Measurements from ENCODE around the gene STRA8.

STRA8 gene

GRCh38 chr7:135194494-135195095 is 39.0 kb upstream of the STRA8 start:
- Histone ChIP-seq H3K9ac (ENCODE audit: low read length) (no peak overlapping the region), H3K27me3 (ENCODE audit: control insufficient read depth in 1 of 2, insufficient read depth in 2 of 2, low read length in 2 of 2) (no peaks in the 10 kb centered on the region), H3K27ac (ENCODE audit: low read depth, low read length) (no peak overlapping the region), H3K4me3 (ENCODE audit: low read depth in 1 of 2, low read length in 2 of 2) (no peak overlapping the region), H3K36me3 (ENCODE audit: insufficient read depth, low read length) (peaks cover 72% of the 10 kb centered on the region), H3K4me1 (ENCODE audit: insufficient read depth, low read length) (no peaks in the 10 kb centered on the region), H3K9me3 (ENCODE audit: low read length) (no peaks in the 10 kb centered on the region)

- Histone ChIP-seq H3K36me3 (ENCODE audit: insufficient read depth, low read length) (peaks cover 75% of the 10 kb centered on the region), H3K9ac (ENCODE audit: low read length) (no peak overlapping the region), H3K9me3 (ENCODE audit: low read length) (no peaks in the 10 kb centered on the region), H3K4me3 (ENCODE audit: low read depth in 1 of 2, low read length in 2 of 2) (no peak overlapping the region), H3K27ac (ENCODE audit: low read depth, low read length) (no peak overlapping the region), H3K27me3 (ENCODE audit: control insufficient read depth in 1 of 2, insufficient read depth in 2 of 2, low read length in 2 of 2) (no peaks in the 10 kb centered on the region), H3K4me1 (ENCODE audit: insufficient read depth, low read length) (no peaks in the 10 kb centered on the region)
Measured at GRCh38 chr7:135195156-135195555, 38.5 kb upstream of the STRA8 start.

GRCh38 chr7:135195968-135196629 is 37.5 kb upstream of the STRA8 start:
- Histone ChIP-seq H3K9me3 (ENCODE audit: low read length) (no peaks in the 10 kb centered on the region), H3K36me3 (ENCODE audit: insufficient read depth, low read length) (peaks cover 83% of the 10 kb centered on the region), H3K27me3 (ENCODE audit: control insufficient read depth in 1 of 2, insufficient read depth in 2 of 2, low read length in 2 of 2) (no peaks in the 10 kb centered on the region), H3K9ac (ENCODE audit: low read length) (no peak overlapping the region), H3K27ac (ENCODE audit: low read depth, low read length) (no peak overlapping the region), H3K4me1 (ENCODE audit: insufficient read depth, low read length) (no peaks in the 10 kb centered on the region), H3K4me3 (ENCODE audit: low read depth in 1 of 2, low read length in 2 of 2) (no peak overlapping the region)

GRCh38 chr7:135197343-135197742 is 36.3 kb upstream of the STRA8 start:
- Histone ChIP-seq H3K36me3 (ENCODE audit: insufficient read depth, low read length) (peaks cover 87% of the 10 kb centered on the region), H3K4me3 (ENCODE audit: low read depth in 1 of 2, low read length in 2 of 2) (no peak overlapping the region), H3K9me3 (ENCODE audit: low read length) (no peaks in the 10 kb centered on the region), H3K27me3 (ENCODE audit: control insufficient read depth in 1 of 2, insufficient read depth in 2 of 2, low read length in 2 of 2) (no peaks in the 10 kb centered on the region), H3K27ac (ENCODE audit: low read depth, low read length) (no peak overlapping the region), H3K9ac (ENCODE audit: low read length) (no peak overlapping the region), H3K4me1 (ENCODE audit: insufficient read depth, low read length) (no peaks in the 10 kb centered on the region)

- no peak overlapping the region for H3K9ac ChIP-seq (ENCODE audit: low read length)
- H3K27me3 ChIP-seq (ENCODE audit: control insufficient read depth in 1 of 2, insufficient read depth in 2 of 2, low read length in 2 of 2), result no peaks in the 10 kb centered on the region
- peaks cover 86% of the 10 kb centered on the region for H3K36me3 ChIP-seq (ENCODE audit: insufficient read depth, low read length)
- no peaks in the 10 kb centered on the region for H3K4me1 ChIP-seq (ENCODE audit: insufficient read depth, low read length)
- no peak overlapping the region for H3K27ac ChIP-seq (ENCODE audit: low read depth, low read length)
- no peak overlapping the region for H3K4me3 ChIP-seq (ENCODE audit: low read depth in 1 of 2, low read length in 2 of 2)
- H3K9me3 ChIP-seq (ENCODE audit: low read length), result no peaks in the 10 kb centered on the region
Measured at GRCh38 chr7:135197906-135198655, 35.6 kb upstream of the STRA8 start.

GRCh38 chr7:135199439-135199838 is 34.2 kb upstream of the STRA8 start:
- H3K9ac ChIP-seq (ENCODE audit: low read length), result no peak overlapping the region
- H3K4me1 ChIP-seq (ENCODE audit: insufficient read depth, low read length), result no peaks in the 10 kb centered on the region
- peaks cover 87% of the 10 kb centered on the region for H3K36me3 ChIP-seq (ENCODE audit: insufficient read depth, low read length)
- no peak overlapping the region for H3K27ac ChIP-seq (ENCODE audit: low read depth, low read length)
- H3K27me3 ChIP-seq (ENCODE audit: control insufficient read depth in 1 of 2, insufficient read depth in 2 of 2, low read length in 2 of 2), result no peaks in the 10 kb centered on the region
- no peaks in the 10 kb centered on the region for H3K9me3 ChIP-seq (ENCODE audit: low read length)
- no peak overlapping the region for H3K4me3 ChIP-seq (ENCODE audit: low read depth in 1 of 2, low read length in 2 of 2)

GRCh38 chr7:135200821-135201331 is 32.8 kb upstream of the STRA8 start:
- H3K9ac ChIP-seq (ENCODE audit: low read length), result no peak overlapping the region
- no peaks in the 10 kb centered on the region for H3K4me1 ChIP-seq (ENCODE audit: insufficient read depth, low read length)
- H3K27ac ChIP-seq (ENCODE audit: low read depth, low read length), result no peak overlapping the region
- H3K27me3 ChIP-seq (ENCODE audit: control insufficient read depth in 1 of 2, insufficient read depth in 2 of 2, low read length in 2 of 2), result no peaks in the 10 kb centered on the region
- no peak overlapping the region for H3K4me3 ChIP-seq (ENCODE audit: low read depth in 1 of 2, low read length in 2 of 2)
- no peaks in the 10 kb centered on the region for H3K9me3 ChIP-seq (ENCODE audit: low read length)
- H3K36me3 ChIP-seq (ENCODE audit: insufficient read depth, low read length), result peaks cover 81% of the 10 kb centered on the region

GRCh38 chr7:135201350-135201749 is 32.3 kb upstream of the STRA8 start:
- Histone ChIP-seq H3K36me3 (ENCODE audit: insufficient read depth, low read length) (peaks cover 78% of the 10 kb centered on the region), H3K27ac (ENCODE audit: low read depth, low read length) (no peak overlapping the region), H3K4me1 (ENCODE audit: insufficient read depth, low read length) (no peaks in the 10 kb centered on the region), H3K9ac (ENCODE audit: low read length) (no peak overlapping the region), H3K4me3 (ENCODE audit: low read depth in 1 of 2, low read length in 2 of 2) (no peak overlapping the region), H3K9me3 (ENCODE audit: low read length) (no peaks in the 10 kb centered on the region), H3K27me3 (ENCODE audit: control insufficient read depth in 1 of 2, insufficient read depth in 2 of 2, low read length in 2 of 2) (no peaks in the 10 kb centered on the region)

GRCh38 chr7:135204341-135204749 is 29.3 kb upstream of the STRA8 start:
- no peak overlapping the region for H3K9ac ChIP-seq (ENCODE audit: low read length)
- no peaks in the 10 kb centered on the region for H3K27me3 ChIP-seq (ENCODE audit: control insufficient read depth in 1 of 2, insufficient read depth in 2 of 2, low read length in 2 of 2)
- no peaks in the 10 kb centered on the region for H3K9me3 ChIP-seq (ENCODE audit: low read length)
- peaks cover 55% of the 10 kb centered on the region for H3K36me3 ChIP-seq (ENCODE audit: insufficient read depth, low read length)
- no peak overlapping the region for H3K4me3 ChIP-seq (ENCODE audit: low read depth in 1 of 2, low read length in 2 of 2)
- H3K27ac ChIP-seq (ENCODE audit: low read depth, low read length), result no peak overlapping the region
- H3K4me1 ChIP-seq (ENCODE audit: insufficient read depth, low read length), result no peaks in the 10 kb centered on the region

GRCh38 chr7:135204876-135205275 is 28.8 kb upstream of the STRA8 start:
- H3K4me1 ChIP-seq (ENCODE audit: insufficient read depth, low read length), result no peaks in the 10 kb centered on the region
- H3K4me3 ChIP-seq (ENCODE audit: low read depth in 1 of 2, low read length in 2 of 2), result no peak overlapping the region
- H3K27me3 ChIP-seq (ENCODE audit: control insufficient read depth in 1 of 2, insufficient read depth in 2 of 2, low read length in 2 of 2), result no peaks in the 10 kb centered on the region
- H3K9ac ChIP-seq (ENCODE audit: low read length), result no peak overlapping the region
- H3K9me3 ChIP-seq (ENCODE audit: low read length), result no peaks in the 10 kb centered on the region
- no peak overlapping the region for H3K27ac ChIP-seq (ENCODE audit: low read depth, low read length)
- H3K36me3 ChIP-seq (ENCODE audit: insufficient read depth, low read length), result peaks cover 50% of the 10 kb centered on the region

GRCh38 chr7:135205850-135206249 is 27.8 kb upstream of the STRA8 start:
- Histone ChIP-seq H3K27me3 (ENCODE audit: control insufficient read depth in 1 of 2, insufficient read depth in 2 of 2, low read length in 2 of 2) (no peaks in the 10 kb centered on the region), H3K4me3 (ENCODE audit: low read depth in 1 of 2, low read length in 2 of 2) (no peak overlapping the region), H3K27ac (ENCODE audit: low read depth, low read length) (no peak overlapping the region), H3K4me1 (ENCODE audit: insufficient read depth, low read length) (peaks cover 6% of the 10 kb centered on the region), H3K9ac (ENCODE audit: low read length) (no peak overlapping the region), H3K36me3 (ENCODE audit: insufficient read depth, low read length) (peaks cover 41% of the 10 kb centered on the region), H3K9me3 (ENCODE audit: low read length) (no peaks in the 10 kb centered on the region)

All from muscle layer of colon (tissue), 2 donors.